Measurements from ENCODE around the gene PSMB10.

- TF ChIP-seq, protein P1, sequence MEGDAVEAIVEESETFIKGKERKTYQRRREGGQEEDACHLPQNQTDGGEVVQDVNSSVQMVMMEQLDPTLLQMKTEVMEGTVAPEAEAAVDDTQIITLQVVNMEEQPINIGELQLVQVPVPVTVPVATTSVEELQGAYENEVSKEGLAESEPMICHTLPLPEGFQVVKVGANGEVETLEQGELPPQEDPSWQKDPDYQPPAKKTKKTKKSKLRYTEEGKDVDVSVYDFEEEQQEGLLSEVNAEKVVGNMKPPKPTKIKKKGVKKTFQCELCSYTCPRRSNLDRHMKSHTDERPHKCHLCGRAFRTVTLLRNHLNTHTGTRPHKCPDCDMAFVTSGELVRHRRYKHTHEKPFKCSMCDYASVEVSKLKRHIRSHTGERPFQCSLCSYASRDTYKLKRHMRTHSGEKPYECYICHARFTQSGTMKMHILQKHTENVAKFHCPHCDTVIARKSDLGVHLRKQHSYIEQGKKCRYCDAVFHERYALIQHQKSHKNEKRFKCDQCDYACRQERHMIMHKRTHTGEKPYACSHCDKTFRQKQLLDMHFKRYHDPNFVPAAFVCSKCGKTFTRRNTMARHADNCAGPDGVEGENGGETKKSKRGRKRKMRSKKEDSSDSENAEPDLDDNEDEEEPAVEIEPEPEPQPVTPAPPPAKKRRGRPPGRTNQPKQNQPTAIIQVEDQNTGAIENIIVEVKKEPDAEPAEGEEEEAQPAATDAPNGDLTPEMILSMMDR (IDR thresholded peaks at IDR 0.05) = no peak
- TF ChIP-seq POLR2A (IDR thresholded peaks at IDR 0.05) = no peak
Measured at GRCh38 chr16:67967958-67968399, 31.3 kb upstream of the PSMB10 start.
